Epithelial cell of esophagus (primary cell): ENCODE data around the gene LEMD1.

Experiments used
- DNase-seq: peaks from one replicate; pipeline ENCODE4 v3.0.0; 2010; ENCODE audit warnings: low read depth
- H3K4me3 ChIP-seq: 2 replicates; pipeline ENCODE4 v1.5.1; 2011; ENCODE audit warnings: mild to moderate bottlenecking, low read length, control low read depth
- TF ChIP-seq, protein P1 (sequence below): IDR thresholded peaks from 2 replicates; pipeline ENCODE4 v1.5.1; 2011; ENCODE audit warnings: low read depth, mild to moderate bottlenecking, low read length, control low read depth, inconsistent platforms; ENCODE audit not compliant: insufficient read depth; ENCODE audit errors: missing control alignments

Gene LEMD1, protein sequence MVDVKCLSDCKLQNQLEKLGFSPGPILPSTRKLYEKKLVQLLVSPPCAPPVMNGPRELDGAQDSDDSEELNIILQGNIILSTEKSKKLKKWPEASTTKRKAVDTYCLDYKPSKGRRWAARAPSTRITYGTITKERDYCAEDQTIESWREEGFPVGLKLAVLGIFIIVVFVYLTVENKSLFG

DNA sequence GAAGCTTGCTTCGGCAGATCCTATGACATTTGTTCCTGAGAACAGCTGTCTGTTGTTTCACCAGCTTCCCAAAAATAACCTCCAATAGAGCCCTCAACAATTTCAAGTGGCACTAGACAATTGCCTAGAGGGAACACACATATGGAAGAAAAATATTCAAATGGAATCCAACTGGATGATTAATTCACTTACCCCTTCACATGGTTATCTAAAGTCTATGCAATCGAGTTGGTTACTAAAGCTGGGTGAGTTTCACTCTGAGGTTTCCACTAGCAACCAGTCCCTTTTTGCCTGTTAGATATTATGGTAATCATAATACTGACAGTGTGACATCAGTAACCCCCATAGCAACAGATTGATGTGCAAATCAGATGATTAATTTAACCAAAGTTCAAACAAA lies at the start of gene LEMD1:
Gene LEMD1 (minus strand): TSS at position 259 of the 400 bp plus-strand sequence. CDS start 1,520 bp downstream, outside the sequence.
- TF ChIP-seq, protein P1, sequence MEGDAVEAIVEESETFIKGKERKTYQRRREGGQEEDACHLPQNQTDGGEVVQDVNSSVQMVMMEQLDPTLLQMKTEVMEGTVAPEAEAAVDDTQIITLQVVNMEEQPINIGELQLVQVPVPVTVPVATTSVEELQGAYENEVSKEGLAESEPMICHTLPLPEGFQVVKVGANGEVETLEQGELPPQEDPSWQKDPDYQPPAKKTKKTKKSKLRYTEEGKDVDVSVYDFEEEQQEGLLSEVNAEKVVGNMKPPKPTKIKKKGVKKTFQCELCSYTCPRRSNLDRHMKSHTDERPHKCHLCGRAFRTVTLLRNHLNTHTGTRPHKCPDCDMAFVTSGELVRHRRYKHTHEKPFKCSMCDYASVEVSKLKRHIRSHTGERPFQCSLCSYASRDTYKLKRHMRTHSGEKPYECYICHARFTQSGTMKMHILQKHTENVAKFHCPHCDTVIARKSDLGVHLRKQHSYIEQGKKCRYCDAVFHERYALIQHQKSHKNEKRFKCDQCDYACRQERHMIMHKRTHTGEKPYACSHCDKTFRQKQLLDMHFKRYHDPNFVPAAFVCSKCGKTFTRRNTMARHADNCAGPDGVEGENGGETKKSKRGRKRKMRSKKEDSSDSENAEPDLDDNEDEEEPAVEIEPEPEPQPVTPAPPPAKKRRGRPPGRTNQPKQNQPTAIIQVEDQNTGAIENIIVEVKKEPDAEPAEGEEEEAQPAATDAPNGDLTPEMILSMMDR = no peak
- H3K4me3 ChIP-seq = no peak within 1 kb of the TSS
- no peak for DNase-seq

DNA sequence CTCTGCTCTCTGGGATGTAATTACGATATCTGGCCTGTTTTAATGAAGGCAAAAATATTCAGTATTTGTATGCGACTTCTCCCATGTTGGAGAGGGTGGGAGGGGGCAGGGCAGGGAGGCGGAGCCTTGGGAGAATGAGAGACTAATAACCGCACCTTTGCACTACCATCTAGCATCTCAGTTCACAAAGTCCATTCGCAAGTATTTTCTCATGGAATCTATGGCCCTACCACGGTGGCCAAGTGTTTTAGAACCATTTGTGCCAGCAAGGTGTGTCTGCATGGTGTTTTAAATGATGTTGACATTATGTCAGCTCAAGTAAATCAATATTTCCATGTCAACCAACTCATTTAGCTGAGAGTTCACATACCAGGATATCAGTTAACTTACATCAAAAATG lies 48.3 kb upstream of the LEMD1 start:
- TF ChIP-seq, protein P1 = no peak
- DNase-seq = no peak
- H3K4me3 ChIP-seq = no peak overlapping the region

DNA sequence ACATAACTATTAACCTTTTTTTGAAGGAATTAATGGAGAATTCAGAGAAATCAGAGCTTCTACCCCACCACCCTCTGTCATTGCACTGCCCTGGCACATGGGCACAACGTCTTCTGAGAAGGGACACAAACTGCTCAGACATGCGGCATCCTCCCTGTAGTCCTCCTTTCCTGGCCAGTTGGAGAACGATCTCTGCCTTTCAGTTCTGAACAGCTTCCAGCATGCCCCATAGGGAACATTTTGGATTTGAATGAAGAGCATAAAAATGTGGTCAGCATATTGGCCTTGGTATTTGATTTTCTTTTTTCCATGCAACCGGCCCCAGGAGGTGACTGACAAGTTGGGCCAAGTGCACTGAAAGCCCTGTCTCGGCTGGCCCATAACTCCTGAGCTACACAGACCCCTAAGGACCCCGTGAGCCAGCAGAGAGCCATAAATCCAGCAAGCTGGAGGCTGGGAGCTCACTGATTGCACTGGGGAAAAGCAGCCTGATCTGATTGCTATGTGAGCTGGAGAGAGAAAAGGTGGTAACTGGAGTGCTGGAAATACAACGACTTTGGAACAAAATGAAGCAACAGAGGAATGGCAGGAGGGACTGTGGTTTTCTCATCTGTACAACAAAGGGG lies 44.9 kb upstream of the LEMD1 start:
- TF ChIP-seq, protein P1 = no peak
- H3K4me3 ChIP-seq = no peak overlapping the region
- DNase-seq = no peak

DNA sequence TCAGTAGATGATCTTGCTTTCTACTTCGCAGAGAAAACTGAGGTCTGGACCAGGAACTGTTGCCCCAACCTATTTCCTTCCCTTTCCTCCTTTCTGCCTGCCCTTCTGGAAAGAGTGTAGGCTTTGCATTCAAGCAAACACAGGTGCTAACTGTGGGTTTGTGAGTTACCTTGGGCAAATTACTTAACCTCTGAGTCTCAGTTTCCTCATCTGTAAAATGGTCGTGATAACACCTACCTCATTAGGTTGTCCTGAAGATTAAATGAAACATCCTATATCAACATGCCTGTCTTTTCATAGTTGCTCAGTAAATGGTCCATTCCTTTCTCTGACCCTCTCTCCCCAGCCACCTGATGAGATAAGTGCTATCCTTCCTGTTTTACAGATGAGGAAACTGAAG lies 43.5 kb upstream of the LEMD1 start:
- TF ChIP-seq, protein P1 = no peak
- no peak for DNase-seq
- H3K4me3 ChIP-seq = no peak overlapping the region

DNA sequence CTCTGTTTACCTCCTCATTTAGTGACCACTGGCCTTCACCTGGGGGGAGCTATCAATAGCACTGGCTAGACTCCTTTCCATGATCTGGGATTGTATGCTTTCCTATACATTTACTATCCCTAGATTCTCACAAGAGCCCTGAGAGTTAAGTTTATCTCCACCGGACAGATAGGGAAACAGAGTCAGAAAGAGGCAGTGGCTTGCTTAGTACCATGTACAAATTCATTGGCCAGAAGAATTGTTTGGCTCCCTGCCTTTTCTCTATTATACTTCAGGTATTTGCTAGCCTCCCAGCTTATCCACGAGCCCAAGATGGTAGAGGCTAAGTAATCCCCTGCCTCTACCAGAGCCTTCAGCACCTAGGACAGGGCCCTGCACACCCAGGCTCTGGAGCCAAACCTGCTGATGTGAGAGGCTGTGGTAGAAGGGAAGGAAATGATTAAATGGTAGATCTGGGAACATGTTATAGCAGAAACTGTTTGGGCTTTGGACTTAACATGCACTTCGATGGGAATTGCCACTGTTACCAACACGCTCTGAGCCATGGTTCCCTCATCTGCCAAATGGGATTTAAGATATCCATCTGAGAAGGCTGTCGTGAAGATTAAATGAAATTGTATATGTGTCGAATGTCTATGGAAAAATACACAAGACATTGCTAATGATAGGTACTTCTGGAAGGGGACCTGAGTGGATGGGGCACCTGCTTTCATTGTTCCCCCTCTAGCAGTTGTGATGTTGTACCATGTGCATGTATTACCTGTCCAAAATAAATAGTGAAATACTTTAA lies 37.1 kb upstream of the LEMD1 start:
- H3K4me3 ChIP-seq = no peak overlapping the region
- peak; percentile 77 for DNase-seq
- TF ChIP-seq, protein P1 = no peak

DNA sequence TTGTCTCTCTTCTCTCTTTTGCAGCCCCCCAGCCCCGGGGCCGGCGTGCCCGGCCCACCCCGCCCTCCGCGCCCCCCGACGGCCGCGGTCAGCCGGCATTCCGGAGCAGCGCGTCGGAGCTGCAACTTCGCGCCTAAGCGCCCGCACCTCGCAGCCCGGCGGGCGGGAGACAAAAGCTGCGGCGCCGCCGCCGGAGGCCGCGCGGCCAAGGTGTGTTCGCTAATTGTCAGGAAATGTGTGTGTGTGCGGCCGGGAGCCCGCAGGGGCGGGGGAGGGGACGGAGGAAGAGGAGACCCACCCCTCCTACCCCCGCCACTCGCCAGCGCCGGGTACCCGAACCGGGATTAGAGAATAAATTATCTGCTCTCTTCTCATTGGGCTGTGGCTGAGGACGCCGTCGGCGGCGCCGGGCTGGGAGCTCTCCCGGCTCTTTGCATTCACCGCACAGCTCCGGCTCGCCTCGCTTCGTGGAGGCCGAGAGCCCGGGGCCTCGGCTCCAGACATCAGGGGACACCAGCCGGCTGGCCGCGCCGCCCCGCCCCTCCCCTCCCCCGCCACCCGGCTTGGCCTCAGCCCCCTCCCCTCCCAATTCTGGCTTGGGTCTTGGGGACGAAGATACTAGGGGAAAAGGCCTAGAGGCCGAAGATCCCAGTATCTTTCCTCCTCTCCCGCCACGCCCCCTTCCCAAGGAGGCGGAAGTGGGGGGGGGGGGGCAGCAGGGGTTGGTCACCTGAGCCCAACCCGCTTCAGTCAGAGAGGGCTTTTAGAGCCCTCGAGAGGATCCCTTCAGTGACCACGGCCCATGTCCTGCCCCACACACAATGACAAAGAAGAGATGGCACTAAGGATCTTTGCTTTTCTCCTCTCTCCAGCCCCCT lies 35.3 kb upstream of the LEMD1 start:
- DNase-seq = peak; percentile 18
- TF ChIP-seq, protein P1 = no peak
- H3K4me3 ChIP-seq = no peak overlapping the region
